Right lobe of liver (tissue), 4 donors: Measurements from ENCODE around the gene CLCNKB.
"Not testable (repeated sequence)": the region's sequence is repeated elsewhere in the genome, so short reads cannot be mapped to it uniquely, and the experiment has no call there.

ENCODE experiments used
- CTCF ChIP-seq, 4 donors: fragments of 200-600 bp in 3 of 4; fragments of 450-650 bp in 1 of 4; IDR thresholded peaks; one replicate each; pipeline versions ENCODE4 v1.5.1 to v1.8.0; 2016 to 2022; ENCODE audit warnings: antibody characterized with exemption in 4 of 4, mild to moderate bottlenecking in 2 of 4
- POLR2A ChIP-seq: fragments of 450-650 bp; IDR thresholded peaks from one replicate; pipeline ENCODE4 v1.6.1; 2017; ENCODE audit warnings: antibody characterized with exemption, mild to moderate bottlenecking
- donor health status: DM: no; HTN: no; CAD: no.
- donor health status: DM: no; HTN: no; CAD: no.
- donor health status: DM: no; HTN: yes; CAD: no.

- not testable (repeated sequence) for TF ChIP-seq CTCF (IDR thresholded peaks at IDR 0.05); POLR2A
Measured at GRCh38 chr1:16026302-16026701, 17.3 kb upstream of the CLCNKB start.
